Measurements from ENCODE around the gene MISP3. TPM values are rescaled to one million over a fixed set of nuclear protein-coding genes. Genes with fewer than 3 reads are reported as not detected.

The MISP3 gene
- total and polyA plus RNA-seq, 2 donors from 2014 or later, result 8.7 to 32.0 TPM

DNA sequence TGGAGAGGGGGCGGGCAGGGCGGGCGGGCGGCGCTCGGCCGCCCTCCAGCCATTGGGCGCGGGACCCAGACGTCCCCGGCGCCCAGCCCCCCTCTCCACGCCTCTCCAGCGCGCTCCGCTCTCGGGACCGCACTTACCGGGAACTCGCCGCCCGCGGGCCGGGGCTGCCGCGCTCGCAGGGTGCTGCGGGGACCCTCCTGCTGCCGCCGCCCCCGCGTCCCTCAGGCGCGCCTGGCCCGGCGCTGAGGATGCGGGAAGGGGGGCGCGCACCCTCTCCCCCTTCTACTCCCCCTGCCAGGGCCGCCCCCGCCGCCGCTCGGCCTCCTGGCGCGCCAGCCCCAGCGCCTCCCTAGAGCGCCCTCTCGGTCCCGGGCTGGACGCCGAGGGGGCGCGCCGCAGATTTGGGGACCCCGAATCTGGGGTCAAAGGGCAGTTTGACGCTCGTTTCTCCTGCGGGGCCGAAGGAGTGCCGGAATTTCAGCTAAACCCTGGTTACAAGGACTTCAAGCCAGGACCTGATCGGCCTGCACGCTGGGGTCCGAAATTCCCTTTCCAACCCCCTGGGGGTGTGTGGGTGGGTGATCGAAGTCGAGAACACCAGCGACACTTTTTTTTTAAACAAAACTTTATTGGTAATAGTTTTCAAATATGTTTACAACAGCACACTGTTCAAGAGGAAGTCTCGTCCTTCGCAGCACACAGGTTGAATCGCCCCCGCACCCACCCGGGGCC, 18.7 kb downstream of the MISP3 start:
- Histone ChIP-seq H3K9me3 (ENCODE audit: control insufficient read depth in 2 of 3, insufficient read depth in 1 of 3, low read length in 3 of 3) (peaks cover 0 to 8% (median 4%) of the 10 kb centered on the region in 3 donors), H3K27me3 (ENCODE audit: control insufficient read depth, insufficient read depth, low read length) (no peaks in the 10 kb centered on the region), H3K4me1 (ENCODE audit: control insufficient read depth in 2 of 3, insufficient read depth in 2 of 3, low read depth in 1 of 3, low read length in 3 of 3) (no peaks in the 10 kb centered on the region), H3K36me3 (ENCODE audit: control insufficient read depth in 2 of 3, insufficient read depth in 3 of 3, low read length in 3 of 3) (peaks cover 0 to 2% (median 2%) of the 10 kb centered on the region in 3 donors), H3K9ac (ENCODE audit: low read length in 3 of 3) (peak overlapping the region; percentile 51 to 87 (median 85)), H3K4me3 (ENCODE audit: low read length in 3 of 3) (peak overlapping the region; percentile 73 to 82 (median 74)), H3K27ac (ENCODE audit: low read depth in 2 of 2, low read length in 2 of 2) (peak overlapping the region; percentile 92 to 94)
- TF ChIP-seq, protein P1, sequence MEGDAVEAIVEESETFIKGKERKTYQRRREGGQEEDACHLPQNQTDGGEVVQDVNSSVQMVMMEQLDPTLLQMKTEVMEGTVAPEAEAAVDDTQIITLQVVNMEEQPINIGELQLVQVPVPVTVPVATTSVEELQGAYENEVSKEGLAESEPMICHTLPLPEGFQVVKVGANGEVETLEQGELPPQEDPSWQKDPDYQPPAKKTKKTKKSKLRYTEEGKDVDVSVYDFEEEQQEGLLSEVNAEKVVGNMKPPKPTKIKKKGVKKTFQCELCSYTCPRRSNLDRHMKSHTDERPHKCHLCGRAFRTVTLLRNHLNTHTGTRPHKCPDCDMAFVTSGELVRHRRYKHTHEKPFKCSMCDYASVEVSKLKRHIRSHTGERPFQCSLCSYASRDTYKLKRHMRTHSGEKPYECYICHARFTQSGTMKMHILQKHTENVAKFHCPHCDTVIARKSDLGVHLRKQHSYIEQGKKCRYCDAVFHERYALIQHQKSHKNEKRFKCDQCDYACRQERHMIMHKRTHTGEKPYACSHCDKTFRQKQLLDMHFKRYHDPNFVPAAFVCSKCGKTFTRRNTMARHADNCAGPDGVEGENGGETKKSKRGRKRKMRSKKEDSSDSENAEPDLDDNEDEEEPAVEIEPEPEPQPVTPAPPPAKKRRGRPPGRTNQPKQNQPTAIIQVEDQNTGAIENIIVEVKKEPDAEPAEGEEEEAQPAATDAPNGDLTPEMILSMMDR (IDR thresholded peaks at IDR 0.05; ENCODE audit: borderline replicate concordance, extremely low read depth, insufficient read depth), result no peak
- FAIRE-seq (no peak), DNase-seq (peak; percentile 73 to 95 (median 88))
- intact Hi-C loops (cut with DNase I), result no loop called here

- Histone ChIP-seq H3K27me3 (ENCODE audit: control insufficient read depth, insufficient read depth, low read length) (no peaks in the 10 kb centered on the region), H3K4me3 (ENCODE audit: low read length in 3 of 3) (peak overlapping the region in 1 of 3 donors; percentile 82), H3K9ac (ENCODE audit: low read length in 3 of 3) (peak overlapping the region in 1 of 3 donors; percentile 51), H3K4me1 (ENCODE audit: control insufficient read depth in 2 of 3, insufficient read depth in 2 of 3, low read depth in 1 of 3, low read length in 3 of 3) (no peaks in the 10 kb centered on the region), H3K36me3 (ENCODE audit: control insufficient read depth in 2 of 3, insufficient read depth in 3 of 3, low read length in 3 of 3) (peaks cover 2 to 7% (median 2%) of the 10 kb centered on the region in 3 donors), H3K27ac (ENCODE audit: low read depth in 2 of 2, low read length in 2 of 2) (peak overlapping the region in 1 of 2 donors; percentile 94), H3K9me3 (ENCODE audit: control insufficient read depth in 2 of 3, insufficient read depth in 1 of 3, low read length in 3 of 3) (peaks cover 0 to 8% (median 4%) of the 10 kb centered on the region in 3 donors)
- no peak for FAIRE-seq
- TF ChIP-seq, protein P1 (IDR thresholded peaks at IDR 0.05; ENCODE audit: borderline replicate concordance, extremely low read depth, insufficient read depth), result no peak
- peak in 2 of 5 donors; percentile 50 to 86 for DNase-seq
- intact Hi-C loops (cut with DNase I), result no loop called here
Measured at GRCh38 chr19:14091813-14092462, 19.4 kb downstream of the MISP3 start.

- intact Hi-C loops (cut with DNase I), result no loop called here
- no peaks in the 10 kb centered on the region for H3K4me1 ChIP-seq (ENCODE audit: control insufficient read depth in 2 of 3, insufficient read depth in 2 of 3, low read depth in 1 of 3, low read length in 3 of 3)
- peaks cover 0 to 8% (median 4%) of the 10 kb centered on the region in 3 donors for H3K9me3 ChIP-seq (ENCODE audit: control insufficient read depth in 2 of 3, insufficient read depth in 1 of 3, low read length in 3 of 3)
- H3K36me3 ChIP-seq (ENCODE audit: control insufficient read depth in 2 of 3, insufficient read depth in 3 of 3, low read length in 3 of 3), result peaks cover 0 to 11% (median 5%) of the 10 kb centered on the region in 3 donors
- no peaks in the 10 kb centered on the region for H3K27me3 ChIP-seq (ENCODE audit: control insufficient read depth, insufficient read depth, low read length)
- no peak overlapping the region for H3K27ac ChIP-seq (ENCODE audit: low read depth in 2 of 2, low read length in 2 of 2)
- FAIRE-seq (no peak), DNase-seq (no peak)
- no peak overlapping the region for H3K4me3 ChIP-seq (ENCODE audit: low read length in 3 of 3)
- TF ChIP-seq, protein P1 (IDR thresholded peaks at IDR 0.05; ENCODE audit: borderline replicate concordance, extremely low read depth, insufficient read depth), result no peak
- no peak overlapping the region for H3K9ac ChIP-seq (ENCODE audit: low read length in 3 of 3)
Measured at GRCh38 chr19:14093117-14093823, 20.7 kb downstream of the MISP3 start.

Data from kidney (tissue), 14 donors.